HG03060 (cell line): ENCODE data around the gene ACAA2.
A peak's percentile ranks its signal among the peaks of the same experiment; 100 is the strongest.

Experiments used
- ATAC-seq: cut with Tn5 transposase; IDR thresholded peaks from one replicate; pipeline ENCODE4 v1.9.1; 2021; ENCODE audit warnings: low read depth, moderate number of reproducible peaks; ENCODE audit not compliant: unreplicated experiment

ACAA2 gene

GRCh38 chr18:49813319-49814146 is at the start of gene ACAA2:
Gene ACAA2, minus strand, starts transcription at chr18:49813533. Its CDS starts 49 bp downstream, at chr18:49813484.
- ATAC-seq, result peak; percentile 58

GRCh38 chr18:49862656-49863385 is 49.5 kb upstream of the ACAA2 start:
- no peak for ATAC-seq

GRCh38 chr18:49861659-49862058 is 48.3 kb upstream of the ACAA2 start:
- no peak for ATAC-seq

- no peak for ATAC-seq
These were observed 46.4 kb upstream of the ACAA2 start for GRCh38 chr18:49859725-49860124.

- ATAC-seq, result no peak
These were observed 45.7 kb upstream of the ACAA2 start for GRCh38 chr18:49859021-49859359.

GRCh38 chr18:49858309-49859020 is 45.1 kb upstream of the ACAA2 start:
- no peak for ATAC-seq

GRCh38 chr18:49857708-49858107 is 44.4 kb upstream of the ACAA2 start:
- no peak for ATAC-seq

- ATAC-seq, result no peak
These were observed 43.2 kb upstream of the ACAA2 start for GRCh38 chr18:49856496-49856895.

- ATAC-seq, result no peak
These were observed 42.5 kb upstream of the ACAA2 start for GRCh38 chr18:49855711-49856415.

GRCh38 chr18:49854681-49855080 is 41.3 kb upstream of the ACAA2 start:
- no peak for ATAC-seq

GRCh38 chr18:49853436-49853835 is 40.1 kb upstream of the ACAA2 start:
- no peak for ATAC-seq

- ATAC-seq, result no peak
These were observed 39.7 kb upstream of the ACAA2 start for GRCh38 chr18:49853011-49853410.

- no peak for ATAC-seq
These were observed 38.3 kb upstream of the ACAA2 start for GRCh38 chr18:49851624-49852023.

- ATAC-seq, result no peak
These were observed 37.3 kb upstream of the ACAA2 start for GRCh38 chr18:49850636-49851035.

- no peak for ATAC-seq
These were observed 36.2 kb upstream of the ACAA2 start for GRCh38 chr18:49849331-49850217.

- no peak for ATAC-seq
These were observed 34.8 kb upstream of the ACAA2 start for GRCh38 chr18:49848115-49848514.

- ATAC-seq, result no peak
These were observed 34.2 kb upstream of the ACAA2 start for GRCh38 chr18:49847524-49847923.

GRCh38 chr18:49846718-49847470 is 33.6 kb upstream of the ACAA2 start:
- no peak for ATAC-seq

GRCh38 chr18:49846361-49846662 is 33.0 kb upstream of the ACAA2 start:
- ATAC-seq, result no peak
